ENCODE results near the gene CCDC90B.
"Not testable (repeated sequence)": the region's sequence is repeated elsewhere in the genome, so short reads cannot be mapped to it uniquely, and the experiment has no call there.

The CCDC90B gene

GRCh38 chr11:83285151-83285770, 906 bp downstream of the CCDC90B start:
- DNase-seq, result no peak

DNA sequence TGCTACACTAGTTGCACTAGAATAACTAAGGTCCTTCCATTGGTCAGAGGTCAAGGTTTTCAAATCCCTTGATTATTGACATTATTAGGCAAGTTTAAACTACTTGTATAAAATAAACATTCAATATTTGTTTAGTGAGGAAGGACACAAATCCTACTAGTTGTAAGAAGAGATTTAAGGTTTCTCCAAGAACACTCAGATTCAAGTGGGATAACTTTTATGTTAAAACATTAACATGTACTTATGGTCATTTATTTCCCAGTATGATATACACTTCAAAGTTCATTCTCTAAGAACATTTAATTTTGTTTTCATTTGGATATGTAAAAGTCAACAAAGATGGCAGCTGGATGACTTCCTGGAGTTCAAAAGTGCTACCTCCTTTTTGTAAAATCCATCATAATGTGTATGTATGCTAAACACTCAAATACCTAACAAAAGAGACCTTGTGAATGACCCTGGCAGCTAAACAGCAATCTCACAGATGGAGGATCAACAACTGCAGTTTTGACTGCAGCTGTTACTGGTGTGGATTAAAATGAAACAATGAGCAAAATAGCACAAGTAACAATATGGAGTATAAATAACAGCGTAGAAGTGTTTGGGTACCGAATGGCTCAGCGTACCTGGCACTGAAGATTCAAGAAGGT, 1.5 kb downstream of the CCDC90B start:
- no peak for DNase-seq

DNA sequence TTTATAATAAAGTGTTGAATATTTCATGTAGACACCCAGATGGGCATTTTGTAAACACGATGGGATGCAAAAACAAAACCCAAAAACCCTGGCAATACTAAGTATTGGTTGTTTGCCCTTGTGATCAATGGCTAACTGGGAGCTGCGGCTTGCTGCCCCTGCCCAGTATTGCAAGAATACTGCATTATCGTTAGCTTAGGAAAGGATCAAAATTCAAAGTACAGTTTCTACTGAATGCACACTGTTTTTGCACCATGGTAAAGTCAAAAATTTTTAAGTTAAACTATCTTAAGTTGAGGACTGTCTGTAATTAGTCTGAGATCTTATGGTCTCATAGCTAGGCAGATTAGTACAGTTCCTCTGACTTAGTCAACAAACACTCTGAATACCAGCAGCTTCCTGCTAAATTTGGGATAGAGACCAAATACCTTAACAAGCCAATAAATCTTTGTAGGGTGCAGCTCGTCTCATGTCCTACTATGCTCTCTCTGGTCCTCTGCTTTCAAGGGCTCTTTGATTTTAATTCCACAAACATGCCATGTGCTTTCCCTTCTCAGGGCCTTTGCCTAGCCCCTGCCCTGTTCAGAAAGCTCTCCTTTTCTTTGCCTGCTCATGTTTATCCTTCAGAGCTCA, 4.0 kb downstream of the CCDC90B start:
- DNase-seq, result no peak

GRCh38 chr11:83280256-83280655, 5.9 kb downstream of the CCDC90B start:
- no peak for DNase-seq

DNA sequence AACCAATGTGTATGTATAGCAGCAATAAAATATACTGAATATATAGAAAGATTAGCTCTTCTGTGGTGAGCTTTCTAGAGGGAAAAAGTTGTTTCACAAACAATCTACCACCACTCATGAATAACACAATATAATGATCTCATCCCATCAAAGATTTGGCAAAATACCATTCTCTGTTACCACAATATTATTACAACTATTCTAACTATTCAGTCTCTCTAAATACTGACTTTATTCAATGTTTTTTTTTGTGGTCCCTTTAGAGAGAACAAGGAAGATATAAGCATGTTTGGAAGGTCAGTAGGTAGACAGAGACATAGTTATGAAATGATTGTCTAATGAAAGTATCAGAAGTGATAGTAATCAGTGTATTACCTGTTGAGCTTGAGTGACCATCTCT, 7.8 kb downstream of the CCDC90B start:
- DNase-seq, result no peak

DNA sequence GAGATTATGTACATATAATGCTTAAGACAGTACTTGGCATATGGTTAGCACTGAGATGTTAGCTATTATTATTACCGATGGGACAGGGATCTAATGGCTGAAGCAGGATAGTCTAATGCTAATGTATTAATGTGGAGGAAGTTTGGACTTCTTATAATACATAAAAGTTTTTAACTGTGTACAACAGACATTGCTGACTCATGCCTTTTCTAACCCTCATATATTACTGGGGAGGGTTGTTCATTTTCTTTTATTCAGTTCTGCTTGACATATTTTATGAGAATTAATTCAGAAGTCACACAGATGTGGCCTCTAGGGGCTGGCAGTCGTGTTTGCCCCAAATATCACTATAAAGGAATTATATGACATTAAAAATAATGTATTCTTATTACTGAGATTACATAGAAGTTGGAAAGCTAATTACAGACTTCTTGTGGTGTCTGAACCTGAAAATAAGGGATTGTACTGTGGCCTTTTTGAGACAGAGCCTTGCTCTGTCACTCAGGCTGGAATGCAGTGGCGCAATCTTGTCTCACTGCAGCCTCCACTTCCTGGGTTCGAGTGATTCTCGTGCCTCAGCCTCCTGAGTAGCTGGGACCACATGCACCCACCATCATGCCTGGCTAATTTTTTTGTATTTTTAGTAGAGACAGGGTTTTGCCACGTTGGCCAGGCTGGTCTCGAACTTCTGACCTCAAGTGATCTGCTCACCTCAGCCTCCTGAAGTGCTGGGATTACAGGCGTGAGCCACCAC, 10.1 kb downstream of the CCDC90B start:
- no peak for DNase-seq

- no peak for DNase-seq
These were observed 13.5 kb downstream of the CCDC90B start for GRCh38 chr11:83272627-83273026.

GRCh38 chr11:83271734-83272133, 14.4 kb downstream of the CCDC90B start:
- DNase-seq, result not testable (repeated sequence)

GRCh38 chr11:83269080-83269479, 17.1 kb downstream of the CCDC90B start:
- not testable (repeated sequence) for DNase-seq

GRCh38 chr11:83265331-83265730, 20.8 kb downstream of the CCDC90B start:
- DNase-seq, result no peak

- no peak for DNase-seq
These were observed 26.6 kb downstream of the CCDC90B start for GRCh38 chr11:83259559-83259958.

GRCh38 chr11:83257761-83258168, 28.4 kb downstream of the CCDC90B start:
- peak; percentile 4 for DNase-seq

- DNase-seq, result no peak
These were observed 29.4 kb downstream of the CCDC90B start for GRCh38 chr11:83256602-83257340.

- DNase-seq, result no peak
These were observed 30.8 kb downstream of the CCDC90B start for GRCh38 chr11:83255366-83255765.

- DNase-seq, result no peak
These were observed 33.2 kb downstream of the CCDC90B start for GRCh38 chr11:83252941-83253340.

- DNase-seq, result no peak
These were observed 33.9 kb downstream of the CCDC90B start for GRCh38 chr11:83252266-83252665.

- no peak for DNase-seq
These were observed 36.1 kb downstream of the CCDC90B start for GRCh38 chr11:83249972-83250593.

GRCh38 chr11:83249445-83249844, 36.7 kb downstream of the CCDC90B start:
- no peak for DNase-seq

GRCh38 chr11:83241291-83241946, 44.7 kb downstream of the CCDC90B start:
- no peak for DNase-seq

DNA sequence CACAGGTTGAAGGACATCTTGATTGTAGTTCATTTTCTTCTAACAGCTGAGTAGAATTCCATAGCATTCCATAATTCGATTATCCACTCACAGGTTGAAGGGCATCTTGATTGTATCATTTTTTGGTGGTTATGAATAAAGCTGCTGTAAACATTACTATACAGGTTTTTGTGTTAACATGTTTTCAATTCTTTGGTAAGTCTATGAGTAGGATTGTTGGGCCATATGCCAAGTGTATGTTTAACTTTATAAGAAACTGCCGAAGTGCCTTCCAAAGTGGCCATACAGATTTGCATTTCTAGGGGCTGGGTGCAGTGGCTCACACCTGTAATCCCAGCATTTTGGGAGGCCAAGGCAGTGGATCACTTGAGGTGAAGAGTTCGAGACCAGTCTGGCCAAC, 48.1 kb downstream of the CCDC90B start:
- no peak for DNase-seq

GRCh38 chr11:83235825-83236224, 50.3 kb downstream of the CCDC90B start:
- no peak for DNase-seq

- DNase-seq, result no peak
These were observed 62.7 kb downstream of the CCDC90B start for GRCh38 chr11:83223457-83223856.
